ENCODE data around the gene ABCC12.

GRCh38 chr16:48176635-48177408 is 21.0 kb upstream of the ABCC12 start:
- TF ChIP-seq TCF12 (IDR thresholded peaks at IDR 0.05; ENCODE audit: low read depth), result no peak
- TF ChIP-seq EP300 (IDR thresholded peaks at IDR 0.05; ENCODE audit: borderline replicate concordance), result no peak
- no peak for TF ChIP-seq MAX (IDR thresholded peaks at IDR 0.05)
- TF ChIP-seq CEBPB (IDR thresholded peaks at IDR 0.05), result no peak
- no peak for TF ChIP-seq ZBTB7A (IDR thresholded peaks at IDR 0.05; ENCODE audit: low read depth)
- no peak for TF ChIP-seq TAF1 (IDR thresholded peaks at IDR 0.05; ENCODE audit: low read depth)
- TF ChIP-seq, protein P1, sequence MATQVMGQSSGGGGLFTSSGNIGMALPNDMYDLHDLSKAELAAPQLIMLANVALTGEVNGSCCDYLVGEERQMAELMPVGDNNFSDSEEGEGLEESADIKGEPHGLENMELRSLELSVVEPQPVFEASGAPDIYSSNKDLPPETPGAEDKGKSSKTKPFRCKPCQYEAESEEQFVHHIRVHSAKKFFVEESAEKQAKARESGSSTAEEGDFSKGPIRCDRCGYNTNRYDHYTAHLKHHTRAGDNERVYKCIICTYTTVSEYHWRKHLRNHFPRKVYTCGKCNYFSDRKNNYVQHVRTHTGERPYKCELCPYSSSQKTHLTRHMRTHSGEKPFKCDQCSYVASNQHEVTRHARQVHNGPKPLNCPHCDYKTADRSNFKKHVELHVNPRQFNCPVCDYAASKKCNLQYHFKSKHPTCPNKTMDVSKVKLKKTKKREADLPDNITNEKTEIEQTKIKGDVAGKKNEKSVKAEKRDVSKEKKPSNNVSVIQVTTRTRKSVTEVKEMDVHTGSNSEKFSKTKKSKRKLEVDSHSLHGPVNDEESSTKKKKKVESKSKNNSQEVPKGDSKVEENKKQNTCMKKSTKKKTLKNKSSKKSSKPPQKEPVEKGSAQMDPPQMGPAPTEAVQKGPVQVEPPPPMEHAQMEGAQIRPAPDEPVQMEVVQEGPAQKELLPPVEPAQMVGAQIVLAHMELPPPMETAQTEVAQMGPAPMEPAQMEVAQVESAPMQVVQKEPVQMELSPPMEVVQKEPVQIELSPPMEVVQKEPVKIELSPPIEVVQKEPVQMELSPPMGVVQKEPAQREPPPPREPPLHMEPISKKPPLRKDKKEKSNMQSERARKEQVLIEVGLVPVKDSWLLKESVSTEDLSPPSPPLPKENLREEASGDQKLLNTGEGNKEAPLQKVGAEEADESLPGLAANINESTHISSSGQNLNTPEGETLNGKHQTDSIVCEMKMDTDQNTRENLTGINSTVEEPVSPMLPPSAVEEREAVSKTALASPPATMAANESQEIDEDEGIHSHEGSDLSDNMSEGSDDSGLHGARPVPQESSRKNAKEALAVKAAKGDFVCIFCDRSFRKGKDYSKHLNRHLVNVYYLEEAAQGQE (IDR thresholded peaks at IDR 0.05; ENCODE audit: low read depth), result no peak
- no peak for TF ChIP-seq TEAD4 (IDR thresholded peaks at IDR 0.05)
- TF ChIP-seq USF1 (IDR thresholded peaks at IDR 0.05), result no peak
- TF ChIP-seq RAD21 (IDR thresholded peaks at IDR 0.05; ENCODE audit: low read depth), result no peak
- no peak for TF ChIP-seq YY1 (IDR thresholded peaks at IDR 0.05; ENCODE audit: low read depth)
- no peak for TF ChIP-seq FOXM1 (IDR thresholded peaks at IDR 0.05; ENCODE audit: borderline replicate concordance, low read depth)
- no peak for TF ChIP-seq CREB1 (IDR thresholded peaks at IDR 0.05; ENCODE audit: low read depth)

Data from Ishikawa (cell line).